Measurements from ENCODE around the gene PGBD2. TPM values are rescaled to one million over a fixed set of nuclear protein-coding genes. Genes with fewer than 3 reads are reported as not detected.
"Not testable (repeated sequence)": the region's sequence is repeated elsewhere in the genome, so short reads cannot be mapped to it uniquely, and the experiment has no call there.

PGBD2 gene
- total RNA-seq, 1 donor from 2014 or later, result 11.5 TPM

- peaks cover 3% of the 10 kb centered on the region for H3K4me1 Mint-ChIP-seq (ENCODE audit: low read depth, unreplicated experiment)
- peak; percentile 32 for DNase-seq
Observed at GRCh38 chr1:248924696-248925532, 18.9 kb downstream of the PGBD2 start.

GRCh38 chr1:248925859-248926258 lies 19.8 kb downstream of the PGBD2 start:
- not testable (repeated sequence) for H3K27ac Mint-ChIP-seq (ENCODE audit: unreplicated experiment); H3K36me3 Mint-ChIP-seq (ENCODE audit: unreplicated experiment); H3K27me3 Mint-ChIP-seq (ENCODE audit: unreplicated experiment); H3K4me1 Mint-ChIP-seq (ENCODE audit: low read depth, unreplicated experiment); H3K4me3 Mint-ChIP-seq (ENCODE audit: unreplicated experiment); H3K9me3 Mint-ChIP-seq (ENCODE audit: unreplicated experiment); DNase-seq

More at GRCh38 chr1:248924696-248925532, 18.9 kb downstream of the PGBD2 start:
- peak; percentile 62 for TF ChIP-seq CTCF (IDR thresholded peaks at IDR 0.05; ENCODE audit: partially characterized antibody, unreplicated experiment)
- Mint-ChIP-seq H3K4me3 (ENCODE audit: unreplicated experiment) (no peak overlapping the region), H3K27ac (ENCODE audit: unreplicated experiment) (no peak overlapping the region), H3K27me3 (ENCODE audit: unreplicated experiment) (no peaks in the 10 kb centered on the region), H3K36me3 (ENCODE audit: unreplicated experiment) (no peaks in the 10 kb centered on the region), H3K9me3 (ENCODE audit: unreplicated experiment) (no peaks in the 10 kb centered on the region)

- H3K36me3 Mint-ChIP-seq (ENCODE audit: unreplicated experiment), result no peaks in the 10 kb centered on the region
- no peak for DNase-seq
- peaks cover 3% of the 10 kb centered on the region for H3K4me1 Mint-ChIP-seq (ENCODE audit: low read depth, unreplicated experiment)
- H3K27me3 Mint-ChIP-seq (ENCODE audit: unreplicated experiment), result no peaks in the 10 kb centered on the region
- H3K9me3 Mint-ChIP-seq (ENCODE audit: unreplicated experiment), result no peaks in the 10 kb centered on the region
- TF ChIP-seq CTCF (IDR thresholded peaks at IDR 0.05; ENCODE audit: partially characterized antibody, unreplicated experiment), result no peak
- H3K4me3 Mint-ChIP-seq (ENCODE audit: unreplicated experiment), result no peak overlapping the region
- H3K27ac Mint-ChIP-seq (ENCODE audit: unreplicated experiment), result no peak overlapping the region
Observed at GRCh38 chr1:248926401-248927182, 20.6 kb downstream of the PGBD2 start.

- H3K36me3 Mint-ChIP-seq (ENCODE audit: unreplicated experiment); H3K9me3 Mint-ChIP-seq (ENCODE audit: unreplicated experiment); H3K4me3 Mint-ChIP-seq (ENCODE audit: unreplicated experiment); DNase-seq; H3K4me1 Mint-ChIP-seq (ENCODE audit: low read depth, unreplicated experiment); H3K27me3 Mint-ChIP-seq (ENCODE audit: unreplicated experiment); H3K27ac Mint-ChIP-seq (ENCODE audit: unreplicated experiment): not testable (repeated sequence)
Observed at GRCh38 chr1:248927283-248927682, 21.2 kb downstream of the PGBD2 start.

- not testable (repeated sequence) for H3K4me3 Mint-ChIP-seq (ENCODE audit: unreplicated experiment); H3K9me3 Mint-ChIP-seq (ENCODE audit: unreplicated experiment); DNase-seq; H3K36me3 Mint-ChIP-seq (ENCODE audit: unreplicated experiment); H3K27ac Mint-ChIP-seq (ENCODE audit: unreplicated experiment); H3K27me3 Mint-ChIP-seq (ENCODE audit: unreplicated experiment); H3K4me1 Mint-ChIP-seq (ENCODE audit: low read depth, unreplicated experiment)
Observed at GRCh38 chr1:248928122-248928521, 22.1 kb downstream of the PGBD2 start.

- not testable (repeated sequence) for H3K27ac Mint-ChIP-seq (ENCODE audit: unreplicated experiment); H3K4me3 Mint-ChIP-seq (ENCODE audit: unreplicated experiment); H3K9me3 Mint-ChIP-seq (ENCODE audit: unreplicated experiment); H3K27me3 Mint-ChIP-seq (ENCODE audit: unreplicated experiment); H3K36me3 Mint-ChIP-seq (ENCODE audit: unreplicated experiment); H3K4me1 Mint-ChIP-seq (ENCODE audit: low read depth, unreplicated experiment); DNase-seq
Observed at GRCh38 chr1:248930037-248930436, 24.0 kb downstream of the PGBD2 start.

GRCh38 chr1:248938173-248938809 lies 32.3 kb downstream of the PGBD2 start:
- DNase-seq; H3K9me3 Mint-ChIP-seq (ENCODE audit: unreplicated experiment); H3K4me1 Mint-ChIP-seq (ENCODE audit: low read depth, unreplicated experiment); H3K4me3 Mint-ChIP-seq (ENCODE audit: unreplicated experiment); H3K27ac Mint-ChIP-seq (ENCODE audit: unreplicated experiment); H3K36me3 Mint-ChIP-seq (ENCODE audit: unreplicated experiment); H3K27me3 Mint-ChIP-seq (ENCODE audit: unreplicated experiment): not testable (repeated sequence)

Data from glutamatergic neuron (in vitro differentiated cells).